ENCODE data around the gene ATP1B1. TPM values are rescaled to one million over a fixed set of nuclear protein-coding genes. Genes with fewer than 3 reads are reported as not detected.

Gene ATP1B1
- total and polyA plus RNA-seq, 2 of the 13 experiments (the other 11 are each of a cell fraction or from before 2014, with no cell fraction given) = 134 to 135 TPM

DNA sequence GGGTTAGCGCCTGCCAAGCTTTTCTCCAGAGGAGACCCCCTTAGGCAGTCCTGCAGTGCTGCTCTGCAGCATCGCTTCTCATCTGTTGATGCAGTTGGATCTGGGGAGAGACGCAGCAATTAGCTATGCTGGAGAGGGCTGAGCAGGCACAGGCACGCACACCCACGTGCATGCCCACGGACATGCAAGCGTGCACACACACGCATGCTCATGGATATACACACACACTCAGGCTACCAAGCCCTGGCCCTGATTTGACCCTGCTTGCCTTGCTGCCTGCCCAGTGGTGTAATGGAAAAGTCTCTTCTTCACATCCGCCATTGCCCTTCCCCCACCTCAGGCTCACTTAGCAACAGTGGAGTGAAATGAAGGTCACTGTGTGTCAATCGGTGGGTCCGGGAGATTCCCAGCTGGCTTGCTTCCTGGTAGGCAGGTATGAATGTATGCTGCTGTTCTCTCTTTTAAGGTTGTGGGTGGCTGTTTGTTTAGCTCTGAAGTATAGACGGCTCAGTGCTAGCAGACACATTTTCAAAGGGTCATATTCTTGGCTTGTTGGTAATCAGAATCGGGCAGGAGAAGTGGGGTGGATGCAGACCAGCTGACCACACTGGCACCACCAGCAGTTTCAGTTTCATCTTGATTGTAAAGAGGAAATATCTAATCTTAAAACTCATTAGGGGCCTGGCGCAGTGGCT, 9.5 kb downstream of the ATP1B1 start (continued):
- TF ChIP-seq ZKSCAN8 (CRISPR knock-in tag; IDR thresholded peaks at IDR 0.05; ENCODE audit: borderline replicate concordance) (peak; percentile 76; the same call in 1 of the 2 replicates), SMARCE1 (IDR thresholded peaks at IDR 0.05; ENCODE audit: borderline replicate concordance) (no peak), ZC3H4 (CRISPR knock-in tag; IDR thresholded peaks at IDR 0.05; ENCODE audit: borderline replicate concordance) (no peak; the same call in 1 of the 2 replicates), BRCA1 (CRISPR knock-in tag; IDR thresholded peaks at IDR 0.05) (0 out of 2 replicates have a peak, but pooled peaks have one; percentile 59), MBD4 (IDR thresholded peaks at IDR 0.05; ENCODE audit: borderline replicate concordance, low read length) (no peak), PPARG (CRISPR knock-in tag; conservative IDR thresholded peaks at IDR 0.05) (no peak), TCF7L2 (IDR thresholded peaks at IDR 0.05; ENCODE audit: low read depth, low read length) (no peak), HNF4G (IDR thresholded peaks at IDR 0.05; ENCODE audit: borderline replicate concordance, low read depth, low read length) (peak; percentile 54; the same call in 1 of the 2 replicates), HNF4G (CRISPR knock-in tag; IDR thresholded peaks at IDR 0.05; ENCODE audit: borderline replicate concordance, low read depth) (no peak), POGZ (CRISPR knock-in tag; IDR thresholded peaks at IDR 0.05) (peak; percentile 81), ZBTB7B (CRISPR knock-in tag; IDR thresholded peaks at IDR 0.05) (no peak; the same call in 1 of the 2 replicates), MTA1 (CRISPR knock-in tag; IDR thresholded peaks at IDR 0.05; ENCODE audit: borderline replicate concordance) (0 out of 2 replicates have a peak, but pooled peaks have one; percentile 27), RNF2 (conservative IDR thresholded peaks at IDR 0.05; ENCODE audit: low read depth) (no peak), ZNF263 (CRISPR knock-in tag; IDR thresholded peaks at IDR 0.05) (peak; percentile 40; the same call in 1 of the 2 replicates)
- TF ChIP-seq, protein P1, sequence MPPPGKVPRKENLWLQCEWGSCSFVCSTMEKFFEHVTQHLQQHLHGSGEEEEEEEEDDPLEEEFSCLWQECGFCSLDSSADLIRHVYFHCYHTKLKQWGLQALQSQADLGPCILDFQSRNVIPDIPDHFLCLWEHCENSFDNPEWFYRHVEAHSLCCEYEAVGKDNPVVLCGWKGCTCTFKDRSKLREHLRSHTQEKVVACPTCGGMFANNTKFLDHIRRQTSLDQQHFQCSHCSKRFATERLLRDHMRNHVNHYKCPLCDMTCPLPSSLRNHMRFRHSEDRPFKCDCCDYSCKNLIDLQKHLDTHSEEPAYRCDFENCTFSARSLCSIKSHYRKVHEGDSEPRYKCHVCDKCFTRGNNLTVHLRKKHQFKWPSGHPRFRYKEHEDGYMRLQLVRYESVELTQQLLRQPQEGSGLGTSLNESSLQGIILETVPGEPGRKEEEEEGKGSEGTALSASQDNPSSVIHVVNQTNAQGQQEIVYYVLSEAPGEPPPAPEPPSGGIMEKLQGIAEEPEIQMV (CRISPR knock-in tag; IDR thresholded peaks at IDR 0.05; ENCODE audit: low read depth) = 0 out of 2 replicates have a peak, but pooled peaks have one; percentile 22
- TF ChIP-seq, protein P2, sequence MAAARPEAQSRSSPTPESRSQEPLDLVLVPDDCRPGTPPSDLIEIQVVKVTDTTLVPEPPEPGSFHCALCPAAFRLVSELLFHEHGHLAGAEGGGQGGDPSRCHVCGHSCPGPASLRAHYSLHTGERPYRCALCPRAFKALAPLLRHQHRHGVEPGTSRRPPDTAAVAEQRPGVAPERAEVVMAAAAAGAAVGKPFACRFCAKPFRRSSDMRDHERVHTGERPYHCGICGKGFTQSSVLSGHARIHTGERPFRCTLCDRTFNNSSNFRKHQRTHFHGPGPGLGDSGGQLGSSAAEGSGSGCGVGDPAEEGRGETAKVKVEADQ (CRISPR knock-in tag; IDR thresholded peaks at IDR 0.05; ENCODE audit: borderline replicate concordance) = 0 out of 2 replicates have a peak, but pooled peaks have one; percentile 20
- TF ChIP-seq, protein P3, sequence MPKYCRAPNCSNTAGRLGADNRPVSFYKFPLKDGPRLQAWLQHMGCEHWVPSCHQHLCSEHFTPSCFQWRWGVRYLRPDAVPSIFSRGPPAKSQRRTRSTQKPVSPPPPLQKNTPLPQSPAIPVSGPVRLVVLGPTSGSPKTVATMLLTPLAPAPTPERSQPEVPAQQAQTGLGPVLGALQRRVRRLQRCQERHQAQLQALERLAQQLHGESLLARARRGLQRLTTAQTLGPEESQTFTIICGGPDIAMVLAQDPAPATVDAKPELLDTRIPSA (CRISPR knock-in tag; IDR thresholded peaks at IDR 0.05; ENCODE audit: borderline replicate concordance) = no peak
- TF ChIP-seq, protein P4, sequence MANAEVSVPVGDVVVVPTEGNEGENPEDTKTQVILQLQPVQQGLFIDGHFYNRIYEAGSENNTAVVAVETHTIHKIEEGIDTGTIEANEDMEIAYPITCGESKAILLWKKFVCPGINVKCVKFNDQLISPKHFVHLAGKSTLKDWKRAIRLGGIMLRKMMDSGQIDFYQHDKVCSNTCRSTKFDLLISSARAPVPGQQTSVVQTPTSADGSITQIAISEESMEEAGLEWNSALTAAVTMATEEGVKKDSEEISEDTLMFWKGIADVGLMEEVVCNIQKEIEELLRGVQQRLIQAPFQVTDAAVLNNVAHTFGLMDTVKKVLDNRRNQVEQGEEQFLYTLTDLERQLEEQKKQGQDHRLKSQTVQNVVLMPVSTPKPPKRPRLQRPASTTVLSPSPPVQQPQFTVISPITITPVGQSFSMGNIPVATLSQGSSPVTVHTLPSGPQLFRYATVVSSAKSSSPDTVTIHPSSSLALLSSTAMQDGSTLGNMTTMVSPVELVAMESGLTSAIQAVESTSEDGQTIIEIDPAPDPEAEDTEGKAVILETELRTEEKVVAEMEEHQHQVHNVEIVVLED (CRISPR knock-in tag; IDR thresholded peaks at IDR 0.05; ENCODE audit: borderline replicate concordance) = no peak
- TF ChIP-seq, protein P5, sequence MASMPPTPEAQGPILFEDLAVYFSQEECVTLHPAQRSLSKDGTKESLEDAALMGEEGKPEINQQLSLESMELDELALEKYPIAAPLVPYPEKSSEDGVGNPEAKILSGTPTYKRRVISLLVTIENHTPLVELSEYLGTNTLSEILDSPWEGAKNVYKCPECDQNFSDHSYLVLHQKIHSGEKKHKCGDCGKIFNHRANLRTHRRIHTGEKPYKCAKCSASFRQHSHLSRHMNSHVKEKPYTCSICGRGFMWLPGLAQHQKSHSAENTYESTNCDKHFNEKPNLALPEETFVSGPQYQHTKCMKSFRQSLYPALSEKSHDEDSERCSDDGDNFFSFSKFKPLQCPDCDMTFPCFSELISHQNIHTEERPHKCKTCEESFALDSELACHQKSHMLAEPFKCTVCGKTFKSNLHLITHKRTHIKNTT (CRISPR knock-in tag; IDR thresholded peaks at IDR 0.05) = 0 out of 2 replicates have a peak, but pooled peaks have one; percentile 43
